GM12873 (cell line): ENCODE results near the gene G6PD.
"Not testable (repeated sequence)": the region's sequence is repeated elsewhere in the genome, so short reads cannot be mapped to it uniquely, and the experiment has no call there.

Experiments used
- TF ChIP-seq, protein P1 (sequence below): IDR thresholded peaks from 2 replicates; pipeline ENCODE4 v1.5.1; 2012; ENCODE audit warnings: low read depth, mild to moderate bottlenecking, moderate library complexity, low read length, control low read depth; ENCODE audit not compliant: insufficient read depth; ENCODE audit errors: missing control alignments

Gene G6PD

DNA sequence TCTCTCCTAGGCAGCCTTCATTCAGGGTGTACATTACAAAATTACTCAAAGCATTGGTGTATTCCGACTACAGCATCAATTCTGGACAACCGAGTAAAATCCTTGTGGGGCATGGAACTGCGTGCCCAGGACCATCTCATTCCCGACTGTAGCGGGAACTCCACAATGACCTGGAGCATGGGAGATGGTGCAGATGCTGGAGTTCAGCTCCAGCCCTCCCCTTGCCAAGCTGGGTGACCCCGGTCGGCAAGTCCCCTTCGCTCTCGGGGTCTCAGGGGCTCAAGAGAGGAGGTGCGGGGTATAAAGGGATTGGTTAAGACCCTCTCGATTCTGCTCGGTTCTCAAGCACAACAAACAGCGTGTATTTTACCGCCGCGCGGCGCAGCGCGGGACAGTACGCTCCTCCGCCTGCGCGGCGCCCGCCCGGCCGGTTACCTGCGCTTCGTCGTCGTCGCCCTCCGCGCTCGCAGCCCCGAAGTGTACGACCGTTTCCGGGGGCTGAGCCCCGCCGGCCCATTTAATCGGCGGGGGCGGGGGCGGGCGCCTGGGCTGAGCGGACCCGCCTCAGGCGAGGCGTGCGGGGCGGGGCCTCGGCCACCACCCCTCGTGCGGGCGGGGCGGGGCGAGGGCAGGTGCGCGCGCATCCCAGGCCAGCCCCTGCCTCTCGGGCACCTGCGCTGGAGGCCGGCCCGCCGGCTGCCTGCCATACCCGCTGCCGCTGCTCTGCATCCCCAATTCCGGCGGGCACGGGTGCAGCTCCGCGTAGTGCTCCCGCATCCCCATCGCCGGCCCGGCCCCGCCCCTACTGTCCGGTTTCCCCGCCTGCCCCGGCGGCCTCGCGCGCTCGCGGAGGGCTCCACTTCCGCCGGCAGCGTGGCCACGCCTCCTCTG lies at the start of gene G6PD:
G6PD (minus strand) TSS at position 493 of the 891 bp plus-strand sequence. CDS start 691 bp downstream, outside the sequence.
- TF ChIP-seq, protein P1, sequence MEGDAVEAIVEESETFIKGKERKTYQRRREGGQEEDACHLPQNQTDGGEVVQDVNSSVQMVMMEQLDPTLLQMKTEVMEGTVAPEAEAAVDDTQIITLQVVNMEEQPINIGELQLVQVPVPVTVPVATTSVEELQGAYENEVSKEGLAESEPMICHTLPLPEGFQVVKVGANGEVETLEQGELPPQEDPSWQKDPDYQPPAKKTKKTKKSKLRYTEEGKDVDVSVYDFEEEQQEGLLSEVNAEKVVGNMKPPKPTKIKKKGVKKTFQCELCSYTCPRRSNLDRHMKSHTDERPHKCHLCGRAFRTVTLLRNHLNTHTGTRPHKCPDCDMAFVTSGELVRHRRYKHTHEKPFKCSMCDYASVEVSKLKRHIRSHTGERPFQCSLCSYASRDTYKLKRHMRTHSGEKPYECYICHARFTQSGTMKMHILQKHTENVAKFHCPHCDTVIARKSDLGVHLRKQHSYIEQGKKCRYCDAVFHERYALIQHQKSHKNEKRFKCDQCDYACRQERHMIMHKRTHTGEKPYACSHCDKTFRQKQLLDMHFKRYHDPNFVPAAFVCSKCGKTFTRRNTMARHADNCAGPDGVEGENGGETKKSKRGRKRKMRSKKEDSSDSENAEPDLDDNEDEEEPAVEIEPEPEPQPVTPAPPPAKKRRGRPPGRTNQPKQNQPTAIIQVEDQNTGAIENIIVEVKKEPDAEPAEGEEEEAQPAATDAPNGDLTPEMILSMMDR: no peak

DNA sequence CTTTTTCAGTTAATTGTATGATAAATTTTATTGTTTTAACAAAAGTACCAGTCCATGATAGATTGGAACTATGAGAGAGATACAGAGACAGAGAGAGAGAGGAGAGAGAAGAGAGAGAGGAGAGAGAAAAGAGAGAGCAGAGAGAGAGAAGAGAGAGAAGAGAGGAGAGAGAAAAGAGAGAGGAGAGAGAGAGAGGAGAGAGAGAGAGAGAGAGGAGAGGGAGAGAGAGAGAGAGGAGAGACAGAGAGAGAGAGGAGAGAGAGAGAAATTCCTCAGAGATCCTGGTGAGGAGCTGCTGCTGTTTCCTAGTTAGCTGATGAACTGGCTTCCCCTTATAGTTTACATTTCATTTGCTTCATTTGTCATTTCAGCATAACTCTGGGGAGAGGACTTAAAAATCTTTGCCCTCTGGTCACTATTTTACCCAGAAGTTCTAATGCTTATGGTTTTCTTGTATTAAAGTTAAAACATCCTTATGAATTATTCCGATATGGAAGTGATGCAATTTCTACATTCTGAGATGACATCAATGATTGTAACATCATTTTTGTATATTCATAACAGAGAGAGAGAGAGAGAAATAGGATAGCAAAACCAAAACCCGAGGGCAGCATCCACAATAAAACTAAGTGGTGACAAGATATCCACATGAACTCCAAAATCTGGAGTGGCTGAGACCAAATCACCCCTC lies 49.1 kb upstream of the G6PD start:
- TF ChIP-seq, protein P1: no peak

DNA sequence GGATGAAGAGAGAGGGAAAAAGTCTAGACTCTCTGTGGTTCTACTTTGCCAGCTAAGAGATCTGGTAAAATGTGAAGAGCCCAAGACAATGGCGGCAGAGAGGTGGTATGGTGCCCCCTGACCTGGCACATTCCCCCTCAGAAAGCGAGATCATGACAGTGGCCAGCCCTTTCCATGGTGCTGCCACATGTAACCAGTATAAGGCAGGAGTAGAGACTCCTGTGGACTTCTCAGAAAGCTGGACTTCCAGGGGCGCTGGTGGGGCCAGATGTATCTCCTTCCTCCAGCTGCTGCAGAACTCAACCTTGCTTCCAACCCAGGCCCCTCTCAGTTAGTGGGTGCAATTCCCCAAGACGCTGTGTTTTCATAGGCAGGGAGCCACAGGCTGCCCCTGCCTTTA lies 47.8 kb upstream of the G6PD start:
- TF ChIP-seq, protein P1: no peak

DNA sequence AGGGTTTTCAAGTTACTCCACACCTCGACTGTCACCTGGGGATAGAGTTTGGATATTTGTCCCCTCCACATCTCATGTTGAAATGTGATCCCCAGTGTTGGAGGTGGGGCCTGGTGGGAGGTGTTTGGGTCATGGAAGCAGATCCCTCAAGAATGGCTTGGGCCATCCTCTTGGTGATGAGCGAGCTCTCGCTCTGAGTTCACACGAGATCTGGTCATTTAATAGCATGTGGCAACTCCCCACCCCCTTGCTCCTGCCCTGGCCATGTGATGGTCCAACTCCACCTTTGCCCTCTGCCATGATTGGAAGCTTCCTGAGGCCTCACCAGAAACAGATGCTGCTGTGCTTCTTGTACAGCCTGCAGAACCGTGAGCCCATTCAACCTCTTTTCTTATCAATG lies 46.6 kb upstream of the G6PD start:
- TF ChIP-seq, protein P1: no peak

DNA sequence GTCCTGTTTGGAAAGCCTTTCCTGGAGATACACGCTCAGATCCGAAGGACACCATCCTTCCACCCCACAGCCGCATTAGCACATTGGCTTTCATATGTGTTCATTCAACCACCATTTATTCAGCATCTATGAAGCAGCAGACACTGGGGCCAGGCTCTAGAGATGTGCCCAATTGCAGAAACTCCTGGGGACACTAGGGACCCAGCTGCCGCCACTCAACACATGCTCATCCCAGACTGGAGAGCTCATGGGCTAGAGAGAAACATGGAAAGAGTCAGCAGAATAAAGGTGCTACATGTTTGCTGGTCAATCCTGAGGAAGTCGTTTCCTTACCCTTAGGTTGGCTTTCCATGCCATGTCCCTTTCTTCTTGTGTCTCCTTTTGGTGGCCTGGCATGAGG lies 45.9 kb upstream of the G6PD start:
- TF ChIP-seq, protein P1: no peak

DNA sequence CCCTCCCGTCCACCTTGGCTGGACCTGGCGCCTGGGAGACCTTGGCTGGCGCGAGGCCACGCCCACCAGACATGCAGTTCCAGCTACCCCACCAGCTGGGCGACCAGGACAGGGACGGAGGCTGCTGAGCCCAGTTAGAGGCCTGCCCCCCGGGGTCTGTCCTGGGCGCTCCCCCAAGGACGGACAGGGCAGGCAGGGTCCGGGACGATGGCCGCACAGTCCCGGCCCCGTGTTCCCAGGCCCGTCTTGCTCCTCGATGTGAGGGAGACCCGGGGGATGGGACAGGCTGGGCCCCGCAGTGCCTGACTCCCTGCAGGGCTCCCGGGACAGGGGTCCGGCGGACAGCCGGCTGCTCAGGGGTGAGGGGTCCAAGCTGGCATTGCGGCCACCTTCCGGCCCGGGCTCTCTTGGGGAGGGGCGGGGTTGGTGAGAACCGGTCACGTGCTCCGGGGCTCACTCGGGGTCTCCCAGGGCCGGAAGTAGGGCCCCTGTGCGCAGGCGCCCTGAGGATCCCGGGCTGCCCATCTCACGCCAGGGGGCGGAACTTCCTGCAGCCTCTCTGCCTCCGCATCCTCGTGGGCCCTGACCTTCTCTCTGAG lies 38.0 kb upstream of the G6PD start, which contains the start of gene CTAG1A:
CTAG1A (plus strand) TSS at position 549 of the 599 bp plus-strand sequence. CDS start 74 bp downstream, outside the sequence.
- TF ChIP-seq, protein P1: not testable (repeated sequence)

DNA sequence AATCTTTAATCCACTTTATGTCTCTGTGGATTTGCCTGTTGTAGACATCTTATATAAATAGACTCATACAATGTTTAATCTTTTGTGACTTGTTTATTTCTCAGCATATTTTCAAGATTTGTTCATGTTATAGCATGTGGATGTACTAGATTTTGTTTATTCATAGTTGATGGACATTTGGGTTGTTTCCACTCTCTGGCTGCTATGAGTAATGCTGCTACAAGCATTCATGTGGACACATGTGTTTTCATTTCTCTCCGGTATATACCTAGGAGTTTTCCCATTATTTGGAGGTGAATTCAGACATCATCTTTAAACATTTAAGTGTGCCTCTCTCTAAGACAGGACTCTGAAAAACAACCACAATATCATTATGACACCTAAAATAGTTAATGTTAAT lies 3.1 kb upstream of the G6PD start:
- TF ChIP-seq, protein P1: no peak
